Lung (tissue), 12 donors: ENCODE results near the gene STX4. TPM values are rescaled to one million over a fixed set of nuclear protein-coding genes. Genes with fewer than 3 reads are reported as not detected.

Experiments
- ATAC-seq: fragments of 200-7000 bp; cut with Tn5 transposase; one replicate; pipeline ENCODE4 v1.9.1; 2020; ENCODE audit warnings: moderate number of reproducible peaks; ENCODE audit not compliant: insufficient read depth, low FRiP score
- DNase-seq, 3 donors: peaks; one replicate each; pipeline ENCODE4 v3.0.0-alpha.2; 2013 to 2017
- H3K27ac ChIP-seq, 2 donors: one replicate each; pipeline ENCODE4 v1.5.1; 2013; ENCODE audit warnings: mild to moderate bottlenecking in 2 of 2, moderate library complexity in 2 of 2, control low read depth in 1 of 2, inconsistent platforms in 1 of 2, low read depth in 1 of 2, low read length in 1 of 2
- H3K27me3 ChIP-seq, 3 donors: one replicate each; pipeline ENCODE4 v1.5.1; 2013; ENCODE audit warnings: low read length in 2 of 3; ENCODE audit not compliant: control insufficient read depth in 3 of 3, insufficient read depth in 3 of 3
- H3K36me3 ChIP-seq, 4 donors: one replicate each; pipeline ENCODE4 v1.5.1; 2013; ENCODE audit warnings: low read length in 4 of 4, mild to moderate bottlenecking in 1 of 4, moderate library complexity in 1 of 4; ENCODE audit not compliant: control insufficient read depth in 4 of 4, insufficient read depth in 4 of 4
- H3K4me1 ChIP-seq, 5 donors: one replicate each; pipeline ENCODE4 v1.5.1; 2013; ENCODE audit warnings: low read length in 5 of 5, mild to moderate bottlenecking in 2 of 5, moderate library complexity in 1 of 5; ENCODE audit not compliant: control insufficient read depth in 5 of 5, insufficient read depth in 5 of 5
- H3K4me3 ChIP-seq: one replicate; pipeline ENCODE4 v1.5.1; 2013; ENCODE audit warnings: mild to moderate bottlenecking, control low read depth, moderate library complexity
- H3K9ac ChIP-seq, 2 donors: one replicate each; pipeline ENCODE4 v1.5.1; 2013; ENCODE audit warnings: low read length in 2 of 2, control low read depth in 1 of 2; ENCODE audit not compliant: insufficient read depth in 1 of 2
- H3K9me3 ChIP-seq, 4 donors: one replicate each; pipeline ENCODE4 v1.5.1; 2013; ENCODE audit warnings: low read length in 3 of 4, mild to moderate bottlenecking in 1 of 4, moderate library complexity in 1 of 4; ENCODE audit not compliant: control insufficient read depth in 4 of 4, insufficient read depth in 3 of 4
- WGBS, 2 donors: extraction: QIAGEN DNeasy Blood & Tissue Kit; methylation state at CpG; one replicate each; pipeline ENCODE4 v1.1.7; 2013; 5-methylcytosine and 5-hydroxymethylcytosine counted together
- polyA plus RNA-seq, 2 donors: library from polyadenylated mRNA; stranded (reverse); fragments of 200-250 nt; gene quantifications; one replicate each; pipeline ENCODE4 v1.2.1, GENCODE V29; 2013
- total RNA-seq, 2 donors: library from RNA; depleted of rRNA in 1 of 2; stranded (reverse); fragments of >200 nt in 1 of 2; gene quantifications; one replicate each; pipeline ENCODE4 v1.2.1, GENCODE V29; 2014 to 2021
- TF ChIP-seq, protein P1 (sequence below): IDR thresholded peaks from 2 replicates; pipeline ENCODE4 v1.5.1; 2012; ENCODE audit warnings: mild to moderate bottlenecking; ENCODE audit errors: control extremely low read depth, extremely low read depth
- donor health status: control.
- donor health status: control.
- donor health status: Bipolar disorder and iron deficiency.
- donor health status: healthy.
- donor health status: DM: yes; HTN: yes; CAD: no.

STX4 gene
- total and polyA plus RNA-seq, 4 donors = 41.6 to 98.3 (median 85.7) TPM

DNA sequence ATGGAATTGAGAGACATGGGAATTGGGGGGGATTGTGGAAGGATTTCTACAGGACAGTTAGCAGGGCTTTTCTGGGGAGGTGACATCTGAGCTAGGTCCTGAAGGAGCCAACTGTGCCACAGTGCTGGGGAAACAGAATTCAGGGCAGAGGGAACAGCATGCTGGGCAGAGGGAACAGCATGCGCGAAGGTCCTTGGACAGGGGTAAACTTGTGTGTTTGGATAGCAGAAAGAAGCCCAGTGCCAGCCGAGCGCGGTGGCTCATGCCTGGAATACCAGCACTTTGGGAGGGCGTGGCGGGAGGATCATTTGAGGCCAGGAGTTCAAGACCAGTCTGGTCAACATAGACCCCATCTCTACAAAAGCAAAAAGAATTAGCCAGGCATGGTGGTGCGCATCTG is 26.8 kb upstream of the STX4 start:
- WGBS, 2 donors = 92% methylated on average over 8 of the region's 8 CpGs
- H3K27me3 ChIP-seq = peaks cover 0 to 38% (median 12%) of the 10 kb centered on the region in 3 donors

DNA sequence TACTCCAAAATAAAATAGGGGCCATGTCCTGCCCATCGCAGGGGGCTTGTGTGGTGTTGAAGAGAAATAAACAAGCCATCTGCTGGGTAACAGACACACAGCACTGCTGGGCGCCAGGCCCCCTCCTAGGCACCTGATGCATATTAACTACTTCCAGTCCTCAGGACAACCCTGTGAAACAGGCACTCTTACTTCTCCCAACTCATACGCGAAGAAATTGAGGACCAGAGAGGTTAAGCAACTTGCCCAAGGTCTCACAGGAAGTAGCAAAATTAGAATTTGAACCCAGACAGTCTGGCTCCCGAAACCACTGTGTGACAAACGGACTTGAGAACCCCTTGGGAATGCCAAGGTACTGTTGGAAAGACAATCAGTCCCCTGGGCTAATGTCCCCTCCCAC is 25.7 kb upstream of the STX4 start:
- DNase-seq = no peak
- 55 to 65% methylated on average over 6 of the region's 6 CpGs for WGBS, 2 donors
- H3K27me3 ChIP-seq = peaks cover 0 to 44% (median 18%) of the 10 kb centered on the region in 3 donors
- TF ChIP-seq, protein P1, sequence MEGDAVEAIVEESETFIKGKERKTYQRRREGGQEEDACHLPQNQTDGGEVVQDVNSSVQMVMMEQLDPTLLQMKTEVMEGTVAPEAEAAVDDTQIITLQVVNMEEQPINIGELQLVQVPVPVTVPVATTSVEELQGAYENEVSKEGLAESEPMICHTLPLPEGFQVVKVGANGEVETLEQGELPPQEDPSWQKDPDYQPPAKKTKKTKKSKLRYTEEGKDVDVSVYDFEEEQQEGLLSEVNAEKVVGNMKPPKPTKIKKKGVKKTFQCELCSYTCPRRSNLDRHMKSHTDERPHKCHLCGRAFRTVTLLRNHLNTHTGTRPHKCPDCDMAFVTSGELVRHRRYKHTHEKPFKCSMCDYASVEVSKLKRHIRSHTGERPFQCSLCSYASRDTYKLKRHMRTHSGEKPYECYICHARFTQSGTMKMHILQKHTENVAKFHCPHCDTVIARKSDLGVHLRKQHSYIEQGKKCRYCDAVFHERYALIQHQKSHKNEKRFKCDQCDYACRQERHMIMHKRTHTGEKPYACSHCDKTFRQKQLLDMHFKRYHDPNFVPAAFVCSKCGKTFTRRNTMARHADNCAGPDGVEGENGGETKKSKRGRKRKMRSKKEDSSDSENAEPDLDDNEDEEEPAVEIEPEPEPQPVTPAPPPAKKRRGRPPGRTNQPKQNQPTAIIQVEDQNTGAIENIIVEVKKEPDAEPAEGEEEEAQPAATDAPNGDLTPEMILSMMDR = no peak
- H3K4me1 ChIP-seq = no peaks in the 10 kb centered on the region
- H3K4me3 ChIP-seq = no peak overlapping the region
- no peaks in the 10 kb centered on the region for H3K36me3 ChIP-seq
- ATAC-seq = no peak
- no peak overlapping the region for H3K9ac ChIP-seq
- peaks cover 0 to 1% (median 0%) of the 10 kb centered on the region in 4 donors for H3K9me3 ChIP-seq
- H3K27ac ChIP-seq = no peak overlapping the region

More for the DNA sequence above, 26.8 kb upstream of the STX4 start:
- Histone ChIP-seq H3K9ac (no peak overlapping the region), H3K4me1 (no peaks in the 10 kb centered on the region), H3K36me3 (no peaks in the 10 kb centered on the region), H3K9me3 (peaks cover 0 to 1% (median 0%) of the 10 kb centered on the region in 4 donors), H3K4me3 (no peak overlapping the region), H3K27ac (no peak overlapping the region)
- TF ChIP-seq, protein P1 = no peak
- no peak for DNase-seq
- no peak for ATAC-seq

DNA sequence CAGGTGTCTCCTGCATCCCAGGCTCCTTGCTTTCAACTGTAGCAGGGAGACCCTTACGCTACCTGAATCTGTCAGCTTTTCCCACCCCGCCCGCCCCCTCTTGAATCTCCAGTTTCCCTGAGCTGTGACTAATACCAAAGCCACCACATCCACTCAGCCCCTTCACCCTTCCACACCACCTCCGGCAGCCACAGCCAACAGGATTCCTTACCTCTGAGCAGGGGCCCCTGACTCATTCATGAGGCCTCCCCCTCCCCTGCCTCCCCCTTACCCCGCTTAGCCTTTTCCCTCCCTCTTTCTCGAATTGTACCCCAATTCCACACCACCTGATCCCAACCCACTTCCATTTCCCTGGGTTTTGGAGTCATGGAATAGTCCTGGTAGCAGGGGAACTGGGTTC is 25.2 kb upstream of the STX4 start:
- DNase-seq = no peak
- H3K36me3 ChIP-seq = no peaks in the 10 kb centered on the region
- TF ChIP-seq, protein P1 = no peak
- ATAC-seq = no peak
- no peak overlapping the region for H3K27ac ChIP-seq
- H3K9me3 ChIP-seq = peaks cover 0 to 1% (median 0%) of the 10 kb centered on the region in 4 donors
- no peak overlapping the region for H3K9ac ChIP-seq
- H3K27me3 ChIP-seq = peaks cover 0 to 44% (median 18%) of the 10 kb centered on the region in 3 donors
- 62 to 75% methylated on average over 6 of the region's 6 CpGs for WGBS, 2 donors
- no peaks in the 10 kb centered on the region for H3K4me1 ChIP-seq
- H3K4me3 ChIP-seq = no peak overlapping the region

DNA sequence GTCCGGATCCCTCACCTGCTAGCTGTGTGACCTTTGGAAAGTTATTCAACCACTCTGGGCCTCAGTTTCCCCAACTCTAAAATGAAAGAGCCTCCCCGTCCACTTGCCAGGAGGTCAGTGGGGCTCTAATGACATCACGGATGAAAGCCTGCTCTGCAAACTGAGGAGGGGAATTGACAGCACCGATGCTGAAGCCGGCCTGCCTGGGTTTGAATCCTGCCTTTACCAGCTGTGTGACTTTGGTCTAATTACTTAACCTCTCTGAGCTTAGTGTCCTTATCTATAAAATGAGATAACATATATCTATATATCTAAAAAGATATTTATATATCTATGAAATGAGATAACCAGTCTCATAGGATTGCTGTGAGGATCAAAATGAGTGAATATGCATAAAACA is 24.8 kb upstream of the STX4 start:
- no peak for DNase-seq
- H3K4me3 ChIP-seq = no peak overlapping the region
- no peak overlapping the region for H3K27ac ChIP-seq
- H3K27me3 ChIP-seq = peaks cover 0 to 44% (median 18%) of the 10 kb centered on the region in 3 donors
- no peaks in the 10 kb centered on the region for H3K36me3 ChIP-seq
- WGBS, 2 donors = 87 to 92% methylated on average over 5 of the region's 5 CpGs
- peaks cover 0 to 1% (median 0%) of the 10 kb centered on the region in 4 donors for H3K9me3 ChIP-seq
- no peaks in the 10 kb centered on the region for H3K4me1 ChIP-seq
- TF ChIP-seq, protein P1 = no peak
- no peak overlapping the region for H3K9ac ChIP-seq
- no peak for ATAC-seq
